Mucosa of descending colon (tissue), 3 donors: ENCODE data around the gene PPP1R3G. TPM values are rescaled to one million over a fixed set of nuclear protein-coding genes. Genes with fewer than 3 reads are reported as not detected.
A peak's percentile ranks its signal among the peaks of the same experiment; 100 is the strongest.

Experiments
- ATAC-seq: fragments of 200-7000 bp; cut with Tn5 transposase; one replicate; pipeline ENCODE4 v1.9.1; 2020; ENCODE audit warnings: mild to moderate bottlenecking, moderate library complexity
- DNase-seq, 3 donors: peaks; one replicate each; pipeline ENCODE4 v3.0.0-alpha.2; 2020
- H3K36me3 ChIP-seq: fragments of 200-600 bp; one replicate; pipeline ENCODE4 v1.8.0; 2021; ENCODE audit warnings: low read depth, mild to moderate bottlenecking
- H3K4me1 ChIP-seq: fragments of 200-600 bp; one replicate; pipeline ENCODE4 v1.8.0; 2021; ENCODE audit warnings: low read depth, mild to moderate bottlenecking
- H3K4me3 ChIP-seq: fragments of 200-600 bp; one replicate; pipeline ENCODE4 v1.8.0; 2021; ENCODE audit warnings: mild to moderate bottlenecking
- H3K9me3 ChIP-seq: fragments of 200-600 bp; one replicate; pipeline ENCODE4 v1.8.0; 2021; ENCODE audit warnings: mild to moderate bottlenecking
- CTCF ChIP-seq: fragments of 200-600 bp; IDR thresholded peaks from one replicate; pipeline ENCODE4 v1.8.0; 2022; ENCODE audit warnings: antibody characterized with exemption, mild to moderate bottlenecking
- intact Hi-C, 2 donors: fragments of 100-400 bp; cut with DNase I in 1 of 2; cut with micrococcal nuclease in 1 of 2; formaldehyde crosslinking; loops; one replicate each; pipeline versions ENCODE4 v1.11.0 to v1.11.1; 2022; cut with DNase I, micrococcal nuclease
- long read RNA-seq, 2 donors: library from polyadenylated mRNA; unstranded; transcript quantifications; one replicate each; pipeline ENCODE4 v2.0.0, GENCODE V29; 2019 to 2021
- total RNA-seq, 3 donors: library from RNA; stranded (reverse); fragmentation: NEBNext Ultra II Directional in 2 of 3; extraction: Animal tissue kit (Norgen Biotek cat#: 25700) in 2 of 3; gene quantifications; one replicate each; pipeline versions ENCODE4 v1.2.1 to v1.2.4, GENCODE V29; 2021 to 2023
- donor health status: DM: no; HTN: no; CAD: no; lungs with moderate emphysema.
- donor health status: DM: no; HTN: no; CAD: no.
- donor health status: DM: no; HTN: yes; CAD: no.

PPP1R3G gene
- total RNA-seq: 1 to 10 TPM in 1 of 3 donors, under 1 TPM in 2; 0.46 to 2.8 (median 0.55) TPM
- long read RNA-seq, donor 1, full-length matches to known transcripts: 29 of 29 reads
- long read RNA-seq, donor 1, partial matches to known transcripts: 0 of 29 reads
- long read RNA-seq, donor 1, other reads (novel, unspliced or antisense): 0 of 29 reads
- long read RNA-seq, donor 2, full-length matches to known transcripts: 1 of 1 reads
- long read RNA-seq, donor 2, partial matches to known transcripts: 0 of 1 reads
- long read RNA-seq, donor 2, other reads (novel, unspliced or antisense): 0 of 1 reads

- intact Hi-C loops: no loop called here
- no peak for TF ChIP-seq CTCF
- H3K9me3 ChIP-seq: no peaks in the 10 kb centered on the region
- peak within 1 kb of the TSS; percentile 17 for H3K4me3 ChIP-seq
- no peaks in the 10 kb centered on the region for H3K36me3 ChIP-seq
- H3K4me1 ChIP-seq: peaks cover 8% of the 10 kb centered on the region
- DNase-seq (peak; percentile 56 to 70 (median 64)), ATAC-seq (peak; percentile 78)
Measured at GRCh38 chr6:5084781-5085647, at the start of gene PPP1R3G. Gene PPP1R3G, plus strand, starts transcription at chr6:5085341. Its CDS starts 145 bp downstream, at chr6:5085486.

GRCh38 chr6:5036269-5036668 is 48.9 kb upstream of the PPP1R3G start:
- H3K9me3 ChIP-seq: no peaks in the 10 kb centered on the region
- DNase-seq (peak in 2 of 3 donors; percentile 52 to 58), ATAC-seq (peak; percentile 89)
- no peaks in the 10 kb centered on the region for H3K36me3 ChIP-seq
- TF ChIP-seq CTCF: no peak
- H3K4me1 ChIP-seq: no peaks in the 10 kb centered on the region
- intact Hi-C loops: no loop called here
- H3K4me3 ChIP-seq: no peak overlapping the region

- H3K4me1 ChIP-seq: no peaks in the 10 kb centered on the region
- no peaks in the 10 kb centered on the region for H3K36me3 ChIP-seq
- intact Hi-C loops: no loop called here
- no peak for ATAC-seq
- DNase-seq: no peak
- no peaks in the 10 kb centered on the region for H3K9me3 ChIP-seq
- no peak overlapping the region for H3K4me3 ChIP-seq
- no peak for TF ChIP-seq CTCF
Measured at GRCh38 chr6:5041955-5042354, 43.2 kb upstream of the PPP1R3G start.

- Histone ChIP-seq H3K9me3 (no peaks in the 10 kb centered on the region), H3K36me3 (no peaks in the 10 kb centered on the region), H3K4me1 (no peaks in the 10 kb centered on the region), H3K4me3 (no peak overlapping the region)
- no peak for TF ChIP-seq CTCF
- intact Hi-C loops: no loop called here
- DNase-seq (no peak), ATAC-seq (no peak)
Measured at GRCh38 chr6:5042436-5042835, 42.7 kb upstream of the PPP1R3G start.

- ATAC-seq: no peak
- H3K4me3 ChIP-seq: no peak overlapping the region
- H3K9me3 ChIP-seq: no peaks in the 10 kb centered on the region
- intact Hi-C loops: no loop called here
- no peaks in the 10 kb centered on the region for H3K36me3 ChIP-seq
- no peak for DNase-seq
- no peaks in the 10 kb centered on the region for H3K4me1 ChIP-seq
- no peak for TF ChIP-seq CTCF
Measured at GRCh38 chr6:5044866-5045265, 40.3 kb upstream of the PPP1R3G start.
